Measurements from ENCODE around the gene CAMK1D. TPM values are rescaled to one million over a fixed set of nuclear protein-coding genes. Genes with fewer than 3 reads are reported as not detected.
A peak's percentile ranks its signal among the peaks of the same experiment; 100 is the strongest.

The CAMK1D gene
- total and polyA plus RNA-seq, 2 of the 8 experiments (the other 6 are each of a cell fraction or from before 2014, with no cell fraction given) = 3.5 to 10.6 TPM

DNA sequence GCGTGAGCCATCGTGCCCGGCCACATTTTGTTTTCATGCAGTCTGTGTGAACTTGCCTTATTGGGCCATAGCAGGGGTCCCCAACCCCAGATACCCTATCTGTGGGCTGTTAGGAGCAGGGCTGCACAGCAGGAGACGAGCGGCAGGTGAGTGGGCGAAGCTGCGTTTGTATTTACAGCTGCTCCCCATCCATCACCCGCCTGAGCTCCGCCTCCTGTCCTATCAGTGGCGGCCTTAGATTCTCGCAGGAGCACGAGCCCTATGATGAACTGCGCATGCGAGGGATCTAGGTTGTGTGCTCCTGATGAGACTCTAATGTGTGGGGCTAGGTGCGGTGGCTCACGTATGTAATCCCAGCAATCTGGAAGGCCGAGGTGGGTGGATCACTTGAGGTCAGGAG, 293.9 kb downstream of the CAMK1D start:
- Histone ChIP-seq H3K27ac (ENCODE audit: low read depth, low read length) (no peak overlapping the region), H4K20me1 (replicated peaks in 1 of 2; ENCODE audit: control insufficient read depth in 1 of 2, insufficient read depth in 2 of 2, low read length in 2 of 2) (no peaks in the 10 kb centered on the region), H3K23ac (ENCODE audit: insufficient read length) (no peak overlapping the region), H4K5ac (ENCODE audit: insufficient read length, low read depth, low read length) (no peak overlapping the region), H3K9me3 (ENCODE audit: insufficient read depth in 2 of 2, low read depth in 1 of 2, low read length in 1 of 2) (no peaks in the 10 kb centered on the region), H3K79me1 (ENCODE audit: low read depth, low read length) (no peaks in the 10 kb centered on the region), H4K8ac (ENCODE audit: extremely low read depth, insufficient read depth, low read length) (no peak overlapping the region), H3K14ac (ENCODE audit: insufficient read length) (no peak overlapping the region), H3K9ac (replicated peaks in 1 of 4; ENCODE audit: extremely low read depth in 1 of 4, low read depth in 3 of 4, low read length in 3 of 4) (no peak overlapping the region), H2BK15ac (ENCODE audit: low read length) (no peak overlapping the region), H3K4me1 (replicated peaks in 1 of 4; ENCODE audit: control insufficient read depth in 3 of 4, insufficient read depth in 4 of 4, low read length in 3 of 4) (peaks cover 0 to 6% (median 4%) of the 10 kb centered on the region in 4 experiments; a peak in 5 of 7 replicates), H2BK120ac (replicated peaks; ENCODE audit: low read depth, low read length) (no peak overlapping the region), H3K36me3 (ENCODE audit: control insufficient read depth in 2 of 4, insufficient read depth in 4 of 4, low read length in 3 of 4) (no peaks in the 10 kb centered on the region), H3K18ac (ENCODE audit: extremely low read depth, low read length) (no peak overlapping the region), H3K56ac (replicated peaks; ENCODE audit: insufficient read length, low read depth, low read length) (no peak overlapping the region), H3K4ac (replicated peaks; ENCODE audit: insufficient read length, low read depth, low read length) (no peak overlapping the region), H3K4me2 (ENCODE audit: insufficient read depth in 1 of 2, low read depth in 2 of 2, low read length in 2 of 2) (no peak overlapping the region), H2BK20ac (ENCODE audit: low read length) (no peak overlapping the region), H2BK12ac (ENCODE audit: low read depth, low read length) (no peak overlapping the region), H3K4me3 (ENCODE audit: extremely low read depth in 1 of 4, insufficient read depth in 2 of 4, low read depth in 3 of 4, low read length in 4 of 4) (no peak overlapping the region), H3K27me3 (replicated peaks in 1 of 4; ENCODE audit: control insufficient read depth in 3 of 4, extremely low read depth in 1 of 4, insufficient read depth in 3 of 4, low read length in 3 of 4) (no peaks in the 10 kb centered on the region), H2AFZ (ENCODE audit: low read length) (no peak overlapping the region), H2AK5ac (ENCODE audit: low read depth, low read length) (no peak overlapping the region), H2BK5ac (ENCODE audit: low read depth, low read length) (no peak overlapping the region), H3K23me2 (ENCODE audit: low read depth, low read length) (no peaks in the 10 kb centered on the region), H3K79me2 (ENCODE audit: control insufficient read depth in 1 of 2, insufficient read depth in 2 of 2, low read length in 2 of 2) (no peaks in the 10 kb centered on the region), H4K91ac (replicated peaks; ENCODE audit: insufficient read length, low read length) (no peak overlapping the region)
- ChIA-PET POLR2A (ENCODE audit: partially characterized antibody) (no interaction called here), CTCF (ENCODE audit: partially characterized antibody) (interaction anchor here (0.6 to 2.1 kb wide), 6 partner anchors 13 to 433 kb away, joined by 3 to 14 read pairs (median 5); no protein-coding TSS in a partner anchor)
- FAIRE-seq (no peak), DNase-seq (ENCODE audit: low read depth in 1 of 2, low spot score in 2 of 2) (peak in 1 of 2 experiments; percentile 9)
- 87% methylated on average over 17 of the region's 17 CpGs; no CpG with 5 or more reads in 1 of the 2 experiments for WGBS, 2 experiments (ENCODE audit: extremely low coverage in 1 of 2, insufficient coverage in 1 of 2, insufficient read length in 1 of 2, insufficient replicate concordance in 2 of 2, low coverage in 1 of 2, low lambda C conversion rate in 2 of 2, missing lambda C conversion rate in 1 of 2)
- TF ChIP-seq TBP (IDR thresholded peaks at IDR 0.05; ENCODE audit: low read depth, low read length) (no peak), BCL11A (IDR thresholded peaks at IDR 0.05; ENCODE audit: low read depth in 2 of 2, low read length in 2 of 2) (no peak), CEBPB (IDR thresholded peaks at IDR 0.05; ENCODE audit: low read depth, low read length) (no peak), CREB1 (IDR thresholded peaks at IDR 0.05) (no peak), POU5F1 (IDR thresholded peaks at IDR 0.05; ENCODE audit: low read depth, low read length) (no peak), JUND (IDR thresholded peaks at IDR 0.05; ENCODE audit: low read length) (no peak), CHD2 (IDR thresholded peaks at IDR 0.05; ENCODE audit: low read length) (no peak), RNF2 (IDR thresholded peaks at IDR 0.05; ENCODE audit: borderline replicate concordance, low read depth, low read length, missing control alignments, poor library complexity, severe bottlenecking) (no peak), SIRT6 (IDR thresholded peaks at IDR 0.05; ENCODE audit: low read length) (no peak), EGR1 (IDR thresholded peaks at IDR 0.05; ENCODE audit: borderline replicate concordance, low read depth, low read length) (no peak), EZH2 (IDR thresholded peaks at IDR 0.05; ENCODE audit: low read depth, low read length, severe bottlenecking) (no peak)
- TF ChIP-seq, protein P1, sequence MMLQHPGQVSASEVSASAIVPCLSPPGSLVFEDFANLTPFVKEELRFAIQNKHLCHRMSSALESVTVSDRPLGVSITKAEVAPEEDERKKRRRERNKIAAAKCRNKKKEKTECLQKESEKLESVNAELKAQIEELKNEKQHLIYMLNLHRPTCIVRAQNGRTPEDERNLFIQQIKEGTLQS (IDR thresholded peaks at IDR 0.05; ENCODE audit: insufficient read depth, low read depth, low read length) = no peak
- TF ChIP-seq, protein P2, sequence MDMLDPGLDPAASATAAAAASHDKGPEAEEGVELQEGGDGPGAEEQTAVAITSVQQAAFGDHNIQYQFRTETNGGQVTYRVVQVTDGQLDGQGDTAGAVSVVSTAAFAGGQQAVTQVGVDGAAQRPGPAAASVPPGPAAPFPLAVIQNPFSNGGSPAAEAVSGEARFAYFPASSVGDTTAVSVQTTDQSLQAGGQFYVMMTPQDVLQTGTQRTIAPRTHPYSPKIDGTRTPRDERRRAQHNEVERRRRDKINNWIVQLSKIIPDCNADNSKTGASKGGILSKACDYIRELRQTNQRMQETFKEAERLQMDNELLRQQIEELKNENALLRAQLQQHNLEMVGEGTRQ (IDR thresholded peaks at IDR 0.05; ENCODE audit: low read length) = no peak

Data from H1 (cell line).